Raji (cell line): Measurements from ENCODE around the gene LEP.

ENCODE experiments used
- POLR2A ChIP-seq: IDR thresholded peaks from 2 replicates; pipeline ENCODE4 v1.6.1; 2011; ENCODE audit warnings: low read depth, low read length, control low read depth; ENCODE audit not compliant: insufficient read depth

The LEP gene

DNA sequence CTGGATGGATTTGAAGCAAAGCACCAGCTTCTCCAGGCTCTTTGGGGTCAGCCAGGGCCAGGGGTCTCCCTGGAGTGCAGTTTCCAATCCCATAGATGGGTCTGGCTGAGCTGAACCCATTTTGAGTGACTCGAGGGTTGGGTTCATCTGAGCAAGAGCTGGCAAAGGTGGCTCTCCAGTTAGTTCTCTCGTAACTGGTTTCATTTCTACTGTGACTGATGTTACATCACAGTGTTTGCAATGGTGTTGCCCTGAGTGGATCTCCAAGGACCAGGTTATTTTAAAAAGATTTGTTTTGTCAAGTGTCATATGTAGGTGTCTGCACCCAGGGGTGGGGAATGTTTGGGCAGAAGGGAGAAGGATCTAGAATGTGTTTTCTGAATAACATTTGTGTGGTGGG, 14.2 kb downstream of the LEP start:
- no peak for TF ChIP-seq POLR2A

DNA sequence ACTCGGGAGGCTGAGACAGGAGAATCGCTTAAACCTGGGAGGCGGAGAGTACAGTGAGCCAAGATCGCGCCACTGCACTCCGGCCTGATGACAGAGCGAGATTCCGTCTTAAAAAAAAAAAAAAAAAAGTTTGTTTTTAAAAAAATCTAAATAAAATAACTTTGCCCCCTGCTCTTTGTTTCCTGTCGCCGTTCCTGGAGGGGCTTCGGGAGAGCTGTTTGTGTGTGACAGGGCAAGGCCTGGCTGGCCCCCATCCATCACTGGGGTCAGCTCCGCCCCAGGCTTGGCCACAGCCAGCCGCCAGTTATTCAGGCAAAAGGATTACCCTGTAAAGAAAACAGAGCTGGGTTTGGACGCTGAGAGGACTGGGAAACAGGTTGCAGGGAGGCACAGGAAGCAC, 16.4 kb downstream of the LEP start:
- TF ChIP-seq POLR2A: no peak

DNA sequence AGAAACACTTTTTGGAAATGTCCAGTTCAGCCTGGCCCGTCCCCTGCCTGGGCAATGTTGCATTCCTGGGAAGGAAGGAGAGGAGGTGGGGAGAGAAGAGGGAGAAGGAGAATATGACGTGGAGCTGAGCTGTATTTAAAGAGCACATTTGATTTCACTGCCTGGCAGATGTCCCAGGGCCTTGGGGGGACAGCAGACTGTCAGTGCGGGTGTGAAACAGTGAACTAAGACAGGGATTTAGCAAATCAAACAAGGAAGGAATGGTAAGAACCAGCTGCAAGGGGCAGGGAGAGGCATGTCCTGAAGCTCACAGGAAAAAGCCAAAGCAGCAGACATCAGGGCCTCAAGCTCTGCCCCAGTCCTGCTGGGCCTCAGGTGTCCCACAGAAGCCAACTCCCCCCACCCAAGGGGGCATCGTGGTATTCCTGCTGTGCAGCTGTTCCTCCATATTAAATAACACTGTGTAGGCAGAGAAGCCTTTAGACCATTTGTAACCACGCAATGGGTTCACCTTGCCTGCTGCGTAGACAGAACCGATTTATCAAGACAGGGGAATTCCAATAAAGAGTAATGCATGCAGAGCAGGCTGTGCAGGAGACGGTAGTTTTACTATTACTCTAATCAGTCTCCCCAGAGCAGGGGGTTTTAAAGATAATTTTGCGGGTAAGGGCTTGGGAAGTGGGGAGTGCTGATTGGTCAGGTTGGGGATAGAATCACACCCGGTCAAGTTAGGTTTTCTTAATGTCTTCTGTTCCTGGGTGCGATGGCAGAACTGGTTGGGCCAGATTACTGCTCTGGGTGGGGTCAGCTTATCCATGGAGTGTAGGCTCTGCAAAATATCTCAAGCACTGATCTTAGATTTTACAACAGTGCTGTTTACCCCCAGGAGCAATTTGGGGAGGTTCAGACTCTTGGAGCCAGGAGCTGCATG, 18.3 kb downstream of the LEP start:
- no peak for TF ChIP-seq POLR2A

DNA sequence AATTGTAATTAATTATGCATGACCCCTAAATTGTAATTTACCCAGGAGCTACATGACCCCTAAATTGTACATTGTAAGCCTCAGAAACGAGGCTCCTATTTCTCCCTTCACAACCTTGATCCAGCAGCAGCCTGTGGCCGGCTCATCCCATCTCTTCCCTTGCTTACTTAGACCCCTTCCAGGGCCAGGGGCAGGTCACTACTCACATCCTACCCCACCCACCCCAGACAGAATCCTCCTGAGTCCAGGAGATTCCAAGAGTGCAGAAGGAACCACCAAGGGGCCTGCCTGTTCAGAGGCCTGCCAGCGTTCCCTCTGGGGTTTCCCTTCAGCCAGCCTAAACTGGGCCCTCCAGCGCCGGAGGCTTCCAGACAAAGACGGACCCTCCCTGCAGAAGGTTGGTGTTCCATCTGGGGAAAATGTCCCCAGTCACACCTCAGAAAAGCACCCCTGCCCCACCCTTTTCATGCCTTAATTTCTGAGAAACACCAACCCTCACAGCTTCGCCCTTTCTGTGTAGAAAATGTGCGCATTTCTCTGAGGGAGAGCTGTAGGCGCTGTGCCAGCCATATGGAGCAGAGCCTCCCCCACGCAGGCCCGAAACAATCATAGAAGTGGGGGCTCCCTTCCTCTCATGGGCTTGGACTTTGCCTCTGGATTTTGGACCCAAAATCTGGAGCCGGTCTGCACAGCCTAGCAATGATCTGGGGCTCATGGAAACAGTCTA, 19.2 kb downstream of the LEP start:
- TF ChIP-seq POLR2A: no peak

DNA sequence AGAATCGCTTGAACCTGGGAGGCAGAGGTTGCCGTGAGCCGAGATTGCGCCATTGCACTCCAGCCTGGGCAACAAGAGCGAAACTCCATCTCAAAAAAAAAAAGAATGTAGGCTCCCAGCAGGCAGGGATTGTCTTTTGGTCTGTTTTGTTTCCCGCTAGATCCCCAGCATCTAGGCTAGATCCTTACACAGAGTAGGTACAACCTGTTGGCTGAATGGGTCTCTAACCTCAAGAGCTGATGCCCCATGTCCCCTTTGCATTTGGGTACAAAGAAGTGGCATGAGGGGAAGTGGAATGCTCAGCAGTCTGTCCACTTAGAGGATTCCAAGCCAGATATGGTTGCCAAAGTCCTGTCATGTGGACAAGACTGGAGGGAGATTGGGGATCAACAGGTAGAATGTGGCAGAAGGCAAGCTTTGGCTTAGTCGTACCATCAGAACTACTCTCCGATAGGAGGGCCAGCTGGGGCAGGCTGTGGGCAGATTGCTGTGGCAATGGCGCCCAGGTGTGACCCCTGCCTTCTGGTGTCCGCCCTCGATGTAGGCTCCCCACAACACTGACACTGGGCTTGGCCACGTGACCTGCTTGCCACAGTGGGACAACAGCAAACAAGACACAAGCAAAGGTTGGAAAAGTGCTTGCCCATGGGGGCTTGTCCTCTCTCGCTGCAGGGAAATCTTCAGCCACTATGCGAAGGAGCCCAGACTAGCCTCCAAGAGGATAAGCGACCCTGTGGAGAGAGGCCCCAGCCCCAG, 21.4 kb downstream of the LEP start:
- TF ChIP-seq POLR2A: no peak

- no peak for TF ChIP-seq POLR2A
Observed at GRCh38 chr7:128263420-128263819, 22.3 kb downstream of the LEP start.

GRCh38 chr7:128264477-128264876, 23.4 kb downstream of the LEP start:
- TF ChIP-seq POLR2A: no peak

DNA sequence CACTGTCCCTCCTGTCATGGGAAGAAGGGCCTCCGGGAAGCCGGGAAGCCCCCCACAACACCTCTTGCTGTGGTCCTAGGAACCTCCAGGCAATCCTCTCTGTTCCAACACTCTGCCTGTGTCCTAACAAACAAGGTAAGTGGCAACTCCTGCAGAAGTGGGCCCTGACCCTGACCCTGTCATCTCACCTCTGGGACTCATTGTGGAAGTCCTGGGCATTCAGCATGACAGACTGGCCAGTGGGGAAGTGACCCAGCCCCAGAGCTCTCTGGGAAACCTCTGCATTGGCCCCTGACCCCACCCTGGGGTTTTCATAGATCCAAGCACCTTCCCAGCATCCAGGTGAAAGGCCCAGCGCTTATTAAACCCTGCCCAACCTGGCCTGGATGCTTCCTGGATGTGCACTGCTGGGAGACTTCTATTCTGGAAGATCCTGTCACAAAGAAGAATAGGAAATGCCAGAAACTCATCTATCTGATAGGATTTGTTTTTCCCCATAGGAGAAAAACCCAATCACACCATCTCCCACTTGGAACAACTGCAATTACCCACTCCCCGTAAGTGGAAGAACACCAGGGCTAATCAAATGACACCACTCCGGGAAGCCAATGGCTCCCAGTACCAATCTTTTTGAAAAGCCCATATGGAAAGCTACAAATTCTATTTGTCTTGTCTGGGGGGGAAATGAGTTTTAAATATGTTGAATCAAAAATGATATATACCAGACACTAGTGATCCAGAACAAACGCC, 24.3 kb downstream of the LEP start:
- TF ChIP-seq POLR2A: no peak

GRCh38 chr7:128265906-128266300, 24.8 kb downstream of the LEP start:
- TF ChIP-seq POLR2A: no peak

GRCh38 chr7:128266529-128266882, 25.4 kb downstream of the LEP start:
- no peak for TF ChIP-seq POLR2A

- TF ChIP-seq POLR2A: no peak
Observed at GRCh38 chr7:128266883-128267594, 26.0 kb downstream of the LEP start.

DNA sequence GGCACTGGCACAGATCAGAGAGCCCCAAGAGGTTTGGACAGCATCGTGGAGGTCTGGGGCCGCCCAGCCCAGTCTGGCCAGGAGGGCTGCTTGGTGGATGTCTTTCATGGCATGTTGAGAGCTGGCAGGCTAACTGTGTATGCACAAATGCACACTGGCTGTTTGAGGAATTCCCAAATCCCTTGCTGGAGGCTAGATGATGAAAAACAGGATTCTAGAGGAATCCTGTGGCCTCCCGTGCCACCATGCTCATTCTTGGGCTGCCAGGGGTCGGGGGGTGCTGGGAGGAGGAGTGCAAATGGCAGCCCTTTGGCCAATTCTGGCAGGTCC, 26.5 kb downstream of the LEP start:
- no peak for TF ChIP-seq POLR2A

DNA sequence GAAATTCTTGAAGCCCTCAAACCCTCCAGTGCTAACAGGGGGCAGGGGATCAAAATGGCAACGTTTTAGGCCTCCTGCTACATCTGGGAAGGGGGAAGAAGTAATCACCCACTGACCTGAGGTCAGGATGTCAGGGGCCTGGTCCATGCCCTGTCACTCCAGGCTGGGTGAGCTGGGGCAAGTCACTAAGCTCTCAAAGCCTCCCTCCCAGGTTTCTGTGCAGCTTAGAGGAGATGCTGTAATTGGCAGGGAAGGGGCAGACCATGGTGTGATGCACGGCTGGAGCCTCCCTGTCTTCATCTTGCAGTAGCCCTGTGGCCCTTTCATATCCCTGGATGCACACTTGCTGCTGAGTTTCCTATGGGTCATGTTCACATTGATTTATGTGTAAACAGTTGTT, 27.2 kb downstream of the LEP start:
- TF ChIP-seq POLR2A: no peak

- no peak for TF ChIP-seq POLR2A
Observed at GRCh38 chr7:128270826-128271272, 29.8 kb downstream of the LEP start.
